GM12875 (cell line): Measurements from ENCODE around the gene TSC2.
A peak's percentile ranks its signal among the peaks of the same experiment; 100 is the strongest.

Source experiments
- H3K4me3 ChIP-seq: one replicate; pipeline ENCODE4 v1.5.1; 2011; ENCODE audit warnings: low read depth, low read length, control low read depth
- CTCF ChIP-seq: IDR thresholded peaks from 2 replicates; pipeline ENCODE4 v1.5.1; 2011; ENCODE audit warnings: low read depth, mild to moderate bottlenecking, control low read depth, inconsistent platforms, low read length, moderate library complexity, borderline replicate concordance; ENCODE audit not compliant: insufficient read depth

The TSC2 gene

GRCh38 chr16:2002406-2003230 is 45.2 kb upstream of the TSC2 start:
- no peak overlapping the region for H3K4me3 ChIP-seq
- TF ChIP-seq CTCF = no peak

- TF ChIP-seq CTCF = no peak
- no peak overlapping the region for H3K4me3 ChIP-seq
These were observed 44.5 kb upstream of the TSC2 start for GRCh38 chr16:2003231-2003826.

GRCh38 chr16:2003827-2004641 is 43.8 kb upstream of the TSC2 start:
- no peak overlapping the region for H3K4me3 ChIP-seq
- TF ChIP-seq CTCF = peak; percentile 99

- no peak overlapping the region for H3K4me3 ChIP-seq
- no peak for TF ChIP-seq CTCF
These were observed 42.8 kb upstream of the TSC2 start for GRCh38 chr16:2004795-2005517.

GRCh38 chr16:2005646-2006045 is 42.1 kb upstream of the TSC2 start:
- TF ChIP-seq CTCF = 0 out of 2 replicates have a peak, but pooled peaks have one; percentile 15
- no peak overlapping the region for H3K4me3 ChIP-seq

- TF ChIP-seq CTCF = no peak
- no peak overlapping the region for H3K4me3 ChIP-seq
These were observed 41.5 kb upstream of the TSC2 start for GRCh38 chr16:2006317-2006716.
